ENCODE data around the gene EFCAB8.

GRCh38 chr20:32839982-32840285 lies 18.8 kb upstream of the EFCAB8 start:
- no peak for TF ChIP-seq CTCF (IDR thresholded peaks at IDR 0.05; ENCODE audit: low read length)
- no peak for TF ChIP-seq EZH2 (IDR thresholded peaks at IDR 0.05; ENCODE audit: borderline replicate concordance, low read length)
